ENCODE results near the gene AHNAK.

DNA sequence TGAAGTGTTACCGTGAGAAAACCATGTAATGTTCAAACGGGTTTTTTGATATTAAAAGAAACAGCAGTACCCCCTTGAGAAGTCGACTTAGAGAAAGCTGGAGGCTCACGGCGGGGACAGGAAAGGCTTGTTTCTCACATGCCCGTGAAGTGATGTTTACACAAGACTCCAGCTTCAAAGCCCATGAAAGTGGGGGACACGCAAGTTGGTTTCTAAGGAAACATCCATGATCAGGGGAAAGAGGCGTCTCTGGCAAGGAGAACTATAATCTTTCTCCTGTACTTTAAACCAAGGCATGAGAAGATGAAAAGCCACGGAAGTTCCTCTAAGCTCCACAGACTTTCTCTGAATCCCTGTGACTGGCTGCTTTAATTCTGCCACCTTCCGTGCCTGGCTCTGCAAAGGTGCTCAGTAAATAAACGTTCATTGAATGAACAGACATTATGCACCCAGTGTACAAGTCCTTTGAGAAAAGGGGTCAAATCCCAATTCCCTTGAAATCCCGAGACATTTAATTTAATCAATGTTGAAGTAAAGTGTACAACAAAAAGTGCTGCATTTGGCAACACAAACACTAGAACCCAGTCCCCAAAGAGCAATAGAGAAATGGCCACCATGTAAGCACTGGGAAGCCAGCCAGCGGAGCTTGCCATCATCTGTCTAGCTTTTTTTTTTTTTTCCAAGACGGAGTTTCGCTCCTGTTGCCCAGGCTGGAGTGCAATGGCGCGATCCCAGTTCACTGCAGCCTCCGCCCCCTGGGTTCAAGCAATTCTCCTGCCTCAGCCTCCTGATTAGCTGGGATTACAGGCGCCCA, 58.7 kb downstream of the AHNAK start:
- TF ChIP-seq, protein P1, sequence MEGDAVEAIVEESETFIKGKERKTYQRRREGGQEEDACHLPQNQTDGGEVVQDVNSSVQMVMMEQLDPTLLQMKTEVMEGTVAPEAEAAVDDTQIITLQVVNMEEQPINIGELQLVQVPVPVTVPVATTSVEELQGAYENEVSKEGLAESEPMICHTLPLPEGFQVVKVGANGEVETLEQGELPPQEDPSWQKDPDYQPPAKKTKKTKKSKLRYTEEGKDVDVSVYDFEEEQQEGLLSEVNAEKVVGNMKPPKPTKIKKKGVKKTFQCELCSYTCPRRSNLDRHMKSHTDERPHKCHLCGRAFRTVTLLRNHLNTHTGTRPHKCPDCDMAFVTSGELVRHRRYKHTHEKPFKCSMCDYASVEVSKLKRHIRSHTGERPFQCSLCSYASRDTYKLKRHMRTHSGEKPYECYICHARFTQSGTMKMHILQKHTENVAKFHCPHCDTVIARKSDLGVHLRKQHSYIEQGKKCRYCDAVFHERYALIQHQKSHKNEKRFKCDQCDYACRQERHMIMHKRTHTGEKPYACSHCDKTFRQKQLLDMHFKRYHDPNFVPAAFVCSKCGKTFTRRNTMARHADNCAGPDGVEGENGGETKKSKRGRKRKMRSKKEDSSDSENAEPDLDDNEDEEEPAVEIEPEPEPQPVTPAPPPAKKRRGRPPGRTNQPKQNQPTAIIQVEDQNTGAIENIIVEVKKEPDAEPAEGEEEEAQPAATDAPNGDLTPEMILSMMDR (IDR thresholded peaks at IDR 0.05): no peak
- no peak for TF ChIP-seq POLR2A (IDR thresholded peaks at IDR 0.05)

Data from thyroid gland (tissue), 4 donors.